Right kidney (tissue), 9 donors: ENCODE data around the gene SLC49A4.
A peak's percentile ranks its signal among the peaks of the same experiment; 100 is the strongest.
"Not testable (repeated sequence)": the region's sequence is repeated elsewhere in the genome, so short reads cannot be mapped to it uniquely, and the experiment has no call there.

Experiments used
- DNase-seq: peaks from one replicate; pipeline ENCODE4 v3.0.0-alpha.2; 2016
- long read RNA-seq, 8 donors: transcript quantifications; one replicate each; lab custom pipeline, GENCODE V29; 2026

The SLC49A4 gene
- long read RNA-seq, donor 1, transcript DIRC2-201 (9 exons, 3,596 nt), result major isoform, 7 of 7 reads
- long read RNA-seq, donor 1, partial matches to known transcripts, result 0 of 7 reads
- long read RNA-seq, donor 1, other reads (novel, unspliced or antisense), result 0 of 7 reads
- long read RNA-seq, donor 2, transcript DIRC2-201 (9 exons, 3,596 nt), result major isoform, 5 of 5 reads
- long read RNA-seq, donor 2, partial matches to known transcripts, result 0 of 5 reads
- long read RNA-seq, donor 2, other reads (novel, unspliced or antisense), result 0 of 5 reads
- long read RNA-seq, donor 3, partial matches to known transcripts, result 0 of 3 reads
- long read RNA-seq, donor 3, other reads (novel, unspliced or antisense), result 0 of 3 reads
- long read RNA-seq, donor 4, partial matches to known transcripts, result 0 of 4 reads
- long read RNA-seq, donor 4, other reads (novel, unspliced or antisense), result 0 of 4 reads
- long read RNA-seq, donor 5, partial matches to known transcripts, result 0 of 4 reads
- long read RNA-seq, donor 5, other reads (novel, unspliced or antisense), result 0 of 4 reads
- long read RNA-seq, donor 6, transcript DIRC2-201 (9 exons, 3,596 nt), result major isoform, 5 of 5 reads
- long read RNA-seq, donor 6, partial matches to known transcripts, result 0 of 5 reads
- long read RNA-seq, donor 6, other reads (novel, unspliced or antisense), result 0 of 5 reads
- long read RNA-seq, donor 7, transcript DIRC2-201 (9 exons, 3,596 nt), result major isoform, 7 of 20 reads
- long read RNA-seq, donor 7, partial matches to known transcripts, result 13 of 20 reads
- long read RNA-seq, donor 7, other reads (novel, unspliced or antisense), result 0 of 20 reads
- long read RNA-seq, donor 8, transcript DIRC2-201 (9 exons, 3,596 nt), result major isoform, 7 of 7 reads
- long read RNA-seq, donor 8, partial matches to known transcripts, result 0 of 7 reads
- long read RNA-seq, donor 8, other reads (novel, unspliced or antisense), result 0 of 7 reads

GRCh38 chr3:122794779-122795673 is at the start of gene SLC49A4:
Gene SLC49A4, plus strand, starts transcription at chr3:122795069. Its CDS starts 124 bp downstream, at chr3:122795193.
- DNase-seq, result peak; percentile 97

GRCh38 chr3:122745369-122746021 is 49.4 kb upstream of the SLC49A4 start:
- DNase-seq, result no peak

GRCh38 chr3:122747295-122747694 is 47.6 kb upstream of the SLC49A4 start:
- DNase-seq, result not testable (repeated sequence)

GRCh38 chr3:122748347-122748746 is 46.5 kb upstream of the SLC49A4 start:
- DNase-seq, result no peak

- DNase-seq, result no peak
Measured at GRCh38 chr3:122754929-122755328, 39.9 kb upstream of the SLC49A4 start.

- no peak for DNase-seq
Measured at GRCh38 chr3:122755491-122755890, 39.4 kb upstream of the SLC49A4 start.

- DNase-seq, result no peak
Measured at GRCh38 chr3:122758877-122759560, 35.9 kb upstream of the SLC49A4 start.

- DNase-seq, result no peak
Measured at GRCh38 chr3:122760453-122761271, 34.2 kb upstream of the SLC49A4 start.

GRCh38 chr3:122766430-122766829 is 28.4 kb upstream of the SLC49A4 start:
- DNase-seq, result no peak

GRCh38 chr3:122767540-122768372 is 27.1 kb upstream of the SLC49A4 start:
- no peak for DNase-seq

GRCh38 chr3:122770521-122771202 is 24.2 kb upstream of the SLC49A4 start:
- no peak for DNase-seq

- DNase-seq, result no peak
Measured at GRCh38 chr3:122772827-122773226, 22.0 kb upstream of the SLC49A4 start.

- DNase-seq, result no peak
Measured at GRCh38 chr3:122773944-122774509, 20.8 kb upstream of the SLC49A4 start.

GRCh38 chr3:122774564-122774963 is 20.3 kb upstream of the SLC49A4 start:
- no peak for DNase-seq

- no peak for DNase-seq
Measured at GRCh38 chr3:122776675-122777468, 18.0 kb upstream of the SLC49A4 start.

GRCh38 chr3:122777563-122777962 is 17.3 kb upstream of the SLC49A4 start:
- no peak for DNase-seq

GRCh38 chr3:122782804-122783203 is 12.1 kb upstream of the SLC49A4 start:
- no peak for DNase-seq
